Measurements from ENCODE around the gene PZP. TPM values are rescaled to one million over a fixed set of nuclear protein-coding genes. Genes with fewer than 3 reads are reported as not detected.
"Not testable (repeated sequence)": the region's sequence is repeated elsewhere in the genome, so short reads cannot be mapped to it uniquely, and the experiment has no call there.

The PZP gene
- polyA plus RNA-seq, 1 experiment = not detected

- POLR2A ChIA-PET = no interaction called here
- Histone ChIP-seq H3K9me3 (ENCODE audit: control insufficient read depth, insufficient read depth, low read length) (peaks cover 3% of the 10 kb centered on the region; the same call in 1 of the 2 replicates), H3K27ac (ENCODE audit: low read depth, low read length) (no peak overlapping the region), H3K4me3 (ENCODE audit: low read depth, low read length) (no peak overlapping the region), H3K27me3 (ENCODE audit: control insufficient read depth, insufficient read depth, low read length) (no peaks in the 10 kb centered on the region)
- DNase-seq (ENCODE audit: low read depth, low spot score) = no peak
- TF ChIP-seq CTCF (IDR thresholded peaks at IDR 0.05; ENCODE audit: low read depth, low read length) = no peak
- CTCF ChIA-PET = no interaction called here
Measured at GRCh38 chr12:9144730-9145106, 63.5 kb downstream of the PZP start.

- H3K27ac ChIP-seq (ENCODE audit: low read depth, low read length) = no peak overlapping the region
- POLR2A ChIA-PET = no interaction called here
- CTCF ChIA-PET = no interaction called here
- TF ChIP-seq CTCF (IDR thresholded peaks at IDR 0.05; ENCODE audit: low read depth, low read length) = no peak
- H3K4me3 ChIP-seq (ENCODE audit: low read depth, low read length) = no peak overlapping the region
- no peaks in the 10 kb centered on the region for H3K27me3 ChIP-seq (ENCODE audit: control insufficient read depth, insufficient read depth, low read length)
- DNase-seq (ENCODE audit: low read depth, low spot score) = no peak
- peaks cover 3% of the 10 kb centered on the region; the same call in 1 of the 2 replicates for H3K9me3 ChIP-seq (ENCODE audit: control insufficient read depth, insufficient read depth, low read length)
Measured at GRCh38 chr12:9143929-9144729, 64.1 kb downstream of the PZP start.

- ChIA-PET CTCF (no interaction called here), POLR2A (no interaction called here)
- H3K4me3 ChIP-seq (ENCODE audit: low read depth, low read length) = no peak overlapping the region
- H3K27ac ChIP-seq (ENCODE audit: low read depth, low read length) = no peak overlapping the region
- no peaks in the 10 kb centered on the region for H3K27me3 ChIP-seq (ENCODE audit: control insufficient read depth, insufficient read depth, low read length)
- no peak for DNase-seq (ENCODE audit: low read depth, low spot score)
- H3K9me3 ChIP-seq (ENCODE audit: control insufficient read depth, insufficient read depth, low read length) = peaks cover 3% of the 10 kb centered on the region; the same call in 1 of the 2 replicates
- no peak for TF ChIP-seq CTCF (IDR thresholded peaks at IDR 0.05; ENCODE audit: low read depth, low read length)
Measured at GRCh38 chr12:9143137-9143536, 65.1 kb downstream of the PZP start.

- H3K9me3 ChIP-seq (ENCODE audit: control insufficient read depth, insufficient read depth, low read length); H3K27ac ChIP-seq (ENCODE audit: low read depth, low read length); H3K4me3 ChIP-seq (ENCODE audit: low read depth, low read length); H3K27me3 ChIP-seq (ENCODE audit: control insufficient read depth, insufficient read depth, low read length); DNase-seq (ENCODE audit: low read depth, low spot score); POLR2A ChIA-PET; CTCF ChIA-PET: not testable (repeated sequence)
Measured at GRCh38 chr12:9139588-9140290, 68.5 kb downstream of the PZP start.

GRCh38 chr12:9135903-9136310 lies 72.3 kb downstream of the PZP start:
- Histone ChIP-seq H3K4me3 (ENCODE audit: low read depth, low read length) (no peak overlapping the region), H3K27me3 (ENCODE audit: control insufficient read depth, insufficient read depth, low read length) (no peaks in the 10 kb centered on the region), H3K9me3 (ENCODE audit: control insufficient read depth, insufficient read depth, low read length) (peaks cover 3% of the 10 kb centered on the region; the same call in 1 of the 2 replicates), H3K27ac (ENCODE audit: low read depth, low read length) (no peak overlapping the region)
- ChIA-PET POLR2A (no interaction called here), CTCF (interaction anchor here (0.5 kb wide), 1 partner anchor 1373 kb away, joined by 3 read pairs; no protein-coding TSS in a partner anchor)
- no peak for DNase-seq (ENCODE audit: low read depth, low spot score)
- no peak for TF ChIP-seq CTCF (IDR thresholded peaks at IDR 0.05; ENCODE audit: low read depth, low read length)

Data from AG04450 (cell line).